ENCODE results near the gene CEP72.

CEP72 gene

GRCh38 chr5:588406-588995 lies 23.6 kb upstream of the CEP72 start:
- no peak for TF ChIP-seq YY1 (IDR thresholded peaks at IDR 0.05; ENCODE audit: low read depth)
- TF ChIP-seq CEBPB (IDR thresholded peaks at IDR 0.05), result no peak
- no peak for TF ChIP-seq EGR1 (IDR thresholded peaks at IDR 0.05)
- TF ChIP-seq CREB1 (IDR thresholded peaks at IDR 0.05; ENCODE audit: low read depth), result no peak
- no peak for TF ChIP-seq FOXM1 (IDR thresholded peaks at IDR 0.05; ENCODE audit: borderline replicate concordance, low read depth)
- no peak for TF ChIP-seq ZBTB7A (IDR thresholded peaks at IDR 0.05; ENCODE audit: low read depth)
- TF ChIP-seq TEAD4 (IDR thresholded peaks at IDR 0.05), result no peak

- no peak for TF ChIP-seq REST (IDR thresholded peaks at IDR 0.05; ENCODE audit: low read depth)
Measured at GRCh38 chr5:589173-589572, 23.0 kb upstream of the CEP72 start.

- TF ChIP-seq RAD21 (IDR thresholded peaks at IDR 0.05; ENCODE audit: low read depth) (no peak), USF1 (IDR thresholded peaks at IDR 0.05) (no peak), TCF12 (IDR thresholded peaks at IDR 0.05; ENCODE audit: low read depth) (no peak), EGR1 (IDR thresholded peaks at IDR 0.05) (no peak), EP300 (IDR thresholded peaks at IDR 0.05; ENCODE audit: borderline replicate concordance) (no peak), NFIC (IDR thresholded peaks at IDR 0.05) (no peak), MAX (IDR thresholded peaks at IDR 0.05) (no peak), FOXM1 (IDR thresholded peaks at IDR 0.05; ENCODE audit: borderline replicate concordance, low read depth) (no peak)
Measured at GRCh38 chr5:589588-589987, 22.6 kb upstream of the CEP72 start.

GRCh38 chr5:590346-590745 lies 21.8 kb upstream of the CEP72 start:
- no peak for TF ChIP-seq YY1 (IDR thresholded peaks at IDR 0.05; ENCODE audit: low read depth)
- TF ChIP-seq RAD21 (IDR thresholded peaks at IDR 0.05; ENCODE audit: low read depth), result no peak
- no peak for TF ChIP-seq CREB1 (IDR thresholded peaks at IDR 0.05; ENCODE audit: low read depth)
- TF ChIP-seq CEBPB (IDR thresholded peaks at IDR 0.05), result no peak
- no peak for TF ChIP-seq FOXM1 (IDR thresholded peaks at IDR 0.05; ENCODE audit: borderline replicate concordance, low read depth)
- no peak for TF ChIP-seq EGR1 (IDR thresholded peaks at IDR 0.05)
- TF ChIP-seq REST (IDR thresholded peaks at IDR 0.05; ENCODE audit: low read depth), result no peak
- no peak for TF ChIP-seq EP300 (IDR thresholded peaks at IDR 0.05; ENCODE audit: borderline replicate concordance)
- no peak for TF ChIP-seq USF1 (IDR thresholded peaks at IDR 0.05)
- no peak for TF ChIP-seq TAF1 (IDR thresholded peaks at IDR 0.05; ENCODE audit: low read depth)
- no peak for TF ChIP-seq ZBTB7A (IDR thresholded peaks at IDR 0.05; ENCODE audit: low read depth)
- TF ChIP-seq TCF12 (IDR thresholded peaks at IDR 0.05; ENCODE audit: low read depth), result no peak
- no peak for TF ChIP-seq TEAD4 (IDR thresholded peaks at IDR 0.05)
- TF ChIP-seq MAX (IDR thresholded peaks at IDR 0.05), result no peak

GRCh38 chr5:591746-592145 lies 20.4 kb upstream of the CEP72 start:
- TF ChIP-seq NFIC (IDR thresholded peaks at IDR 0.05) (no peak), CREB1 (IDR thresholded peaks at IDR 0.05; ENCODE audit: low read depth) (no peak), TCF12 (IDR thresholded peaks at IDR 0.05; ENCODE audit: low read depth) (no peak), RAD21 (IDR thresholded peaks at IDR 0.05; ENCODE audit: low read depth) (no peak), CEBPB (IDR thresholded peaks at IDR 0.05) (no peak), USF1 (IDR thresholded peaks at IDR 0.05) (no peak), YY1 (IDR thresholded peaks at IDR 0.05; ENCODE audit: low read depth) (no peak), REST (IDR thresholded peaks at IDR 0.05; ENCODE audit: low read depth) (no peak), TAF1 (IDR thresholded peaks at IDR 0.05; ENCODE audit: low read depth) (no peak), EGR1 (IDR thresholded peaks at IDR 0.05) (no peak), FOXM1 (IDR thresholded peaks at IDR 0.05; ENCODE audit: borderline replicate concordance, low read depth) (no peak), TEAD4 (IDR thresholded peaks at IDR 0.05) (no peak), MAX (IDR thresholded peaks at IDR 0.05) (no peak), ZBTB7A (IDR thresholded peaks at IDR 0.05; ENCODE audit: low read depth) (no peak), EP300 (IDR thresholded peaks at IDR 0.05; ENCODE audit: borderline replicate concordance) (no peak)

Measured in Ishikawa (cell line).